GM19035 (cell line): ENCODE results near the gene KIF26B.
"Not testable (repeated sequence)": the region's sequence is repeated elsewhere in the genome, so short reads cannot be mapped to it uniquely, and the experiment has no call there.

Experiments
- ATAC-seq: cut with Tn5 transposase; IDR thresholded peaks from one replicate; pipeline ENCODE4 v1.9.1; 2021; ENCODE audit not compliant: unreplicated experiment

Gene KIF26B

DNA sequence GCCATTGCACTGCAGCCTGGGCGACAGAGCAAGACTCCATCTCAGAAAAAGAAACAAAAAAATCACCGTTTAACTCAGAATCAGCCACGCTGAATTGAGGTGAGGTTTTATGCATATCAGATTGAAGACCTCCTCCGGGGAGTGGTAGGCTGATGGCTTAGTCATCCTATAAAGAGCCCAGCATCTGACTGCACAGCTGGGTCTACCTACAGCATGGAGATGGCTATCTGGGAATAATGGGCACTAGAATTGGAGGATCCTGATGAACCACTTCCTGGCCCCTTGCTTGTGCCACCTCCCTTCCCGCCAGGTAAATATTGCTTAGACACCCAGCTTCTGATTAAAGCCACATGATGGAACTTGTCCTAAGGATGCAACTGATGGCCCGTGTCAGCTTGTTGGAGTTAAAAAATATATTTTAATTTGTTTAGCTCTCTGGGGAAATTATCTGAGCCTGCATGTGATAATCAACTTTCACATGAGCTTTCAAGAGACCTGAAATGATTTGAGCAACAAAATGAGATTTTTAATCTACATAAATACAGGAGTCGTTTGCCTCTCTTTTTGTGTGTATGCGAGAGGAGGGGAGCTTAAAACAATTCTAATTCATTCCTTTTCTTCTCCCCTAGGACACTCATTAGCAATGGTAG is 157.2 kb downstream of the KIF26B start:
- no peak for ATAC-seq

- ATAC-seq = no peak
Measured at GRCh38 chr1:245313576-245313975, 158.8 kb downstream of the KIF26B start.

- ATAC-seq = no peak
Measured at GRCh38 chr1:245316784-245317183, 162.0 kb downstream of the KIF26B start.

GRCh38 chr1:245317217-245317616 is 162.4 kb downstream of the KIF26B start:
- ATAC-seq = no peak

GRCh38 chr1:245319094-245319493 is 164.3 kb downstream of the KIF26B start:
- no peak for ATAC-seq

DNA sequence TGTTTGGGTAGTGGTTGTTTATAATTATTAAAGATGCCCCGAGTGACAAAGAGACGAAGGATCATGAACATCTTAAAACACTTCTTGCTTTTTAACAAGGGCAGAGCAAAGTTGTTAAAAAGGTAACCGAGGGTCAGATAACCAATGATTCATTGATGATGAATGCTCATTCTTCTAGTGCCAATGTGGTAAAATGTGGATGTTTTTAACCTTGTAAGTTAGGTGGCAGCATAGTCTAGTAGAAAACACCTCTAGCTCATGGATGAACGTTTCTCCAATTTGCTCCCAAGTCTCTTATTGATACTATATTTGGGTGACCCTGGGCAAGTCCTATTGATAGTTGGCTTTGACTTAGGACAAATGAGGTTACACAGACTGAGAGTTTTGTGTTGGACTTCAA is 167.9 kb downstream of the KIF26B start:
- no peak for ATAC-seq

GRCh38 chr1:245323765-245324164 is 169.0 kb downstream of the KIF26B start:
- not testable (repeated sequence) for ATAC-seq

DNA sequence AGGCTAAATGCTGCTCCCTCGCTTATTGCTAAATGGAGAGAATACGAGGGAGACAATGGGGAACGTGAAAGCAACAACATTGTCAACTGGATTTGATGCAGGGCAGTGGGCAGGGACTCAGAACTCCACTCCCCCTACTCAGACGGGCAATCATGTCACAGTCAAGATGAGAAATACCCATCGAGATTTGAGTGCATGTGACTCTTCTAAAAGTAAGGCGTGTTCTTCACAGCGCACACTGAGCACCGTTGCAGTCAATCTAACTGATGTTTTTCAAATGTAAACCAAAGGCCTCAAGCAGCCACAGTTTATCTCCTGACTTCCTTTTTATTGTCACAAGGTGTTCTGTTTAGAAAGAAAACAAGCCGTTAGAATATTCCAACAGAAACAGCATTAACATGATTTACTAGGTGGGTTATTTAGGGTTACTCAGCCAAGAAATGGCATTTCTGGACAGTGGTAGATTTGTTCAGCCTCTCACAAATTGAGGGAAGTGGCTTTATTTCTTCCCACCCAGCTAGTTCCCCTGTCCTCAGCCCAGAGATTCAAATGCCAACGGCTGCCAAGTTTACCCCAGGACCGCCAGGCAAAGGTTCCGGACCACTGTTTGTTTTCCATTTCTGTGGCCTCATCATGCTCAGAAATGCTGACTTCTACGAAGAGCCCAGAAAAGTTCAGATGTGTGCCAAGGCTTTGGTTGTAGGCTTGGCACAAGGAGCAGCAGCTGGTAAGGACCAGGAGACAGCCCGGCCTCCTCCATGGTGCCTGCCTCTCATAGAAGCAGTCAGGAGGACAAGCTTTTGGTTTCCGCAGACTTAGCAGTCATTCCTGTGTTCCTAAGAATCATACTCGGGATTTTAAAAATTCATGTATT is 171.4 kb downstream of the KIF26B start:
- no peak for ATAC-seq

GRCh38 chr1:245327360-245327759 is 172.6 kb downstream of the KIF26B start:
- no peak for ATAC-seq

DNA sequence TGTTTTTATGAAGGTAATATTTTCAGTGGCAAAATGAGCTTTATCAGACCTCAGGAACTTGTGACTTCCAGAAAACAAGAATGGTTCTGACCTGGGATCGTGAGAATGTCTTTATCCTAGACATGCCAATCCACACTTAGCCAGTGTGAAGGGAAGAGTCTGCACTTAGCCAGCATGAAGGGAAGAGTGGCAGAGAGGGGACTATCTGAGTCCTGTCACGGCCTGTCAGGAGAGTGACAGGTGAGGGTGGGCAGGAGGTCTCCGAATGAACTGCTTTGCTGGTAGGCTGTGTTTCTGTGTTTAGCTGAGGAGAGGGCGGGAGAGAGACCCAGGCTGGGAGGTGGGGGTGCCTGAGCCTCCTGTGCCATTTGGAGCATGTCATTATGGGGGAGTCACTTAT is 173.1 kb downstream of the KIF26B start:
- ATAC-seq = no peak

DNA sequence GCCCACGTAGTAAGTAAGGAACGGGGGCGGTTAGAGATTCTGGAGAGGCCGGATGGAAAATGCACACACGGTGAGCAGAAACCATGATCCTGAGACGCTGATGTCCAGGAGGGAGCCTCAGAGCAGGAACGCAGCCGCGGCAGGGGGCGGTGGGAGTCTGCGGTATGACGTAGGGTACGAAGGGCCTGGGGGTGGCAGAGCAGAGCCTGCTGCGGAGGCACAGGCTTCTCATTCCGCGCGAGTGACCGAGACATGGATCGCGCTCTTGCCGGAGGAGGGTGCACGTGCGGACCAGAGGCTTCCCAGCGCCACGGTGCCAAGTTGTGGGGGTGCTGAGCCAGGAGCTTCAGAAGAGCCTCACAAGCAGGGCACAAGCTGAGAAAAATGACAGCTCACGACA is 176.2 kb downstream of the KIF26B start:
- ATAC-seq = no peak

GRCh38 chr1:245332085-245332484 is 177.3 kb downstream of the KIF26B start:
- no peak for ATAC-seq

DNA sequence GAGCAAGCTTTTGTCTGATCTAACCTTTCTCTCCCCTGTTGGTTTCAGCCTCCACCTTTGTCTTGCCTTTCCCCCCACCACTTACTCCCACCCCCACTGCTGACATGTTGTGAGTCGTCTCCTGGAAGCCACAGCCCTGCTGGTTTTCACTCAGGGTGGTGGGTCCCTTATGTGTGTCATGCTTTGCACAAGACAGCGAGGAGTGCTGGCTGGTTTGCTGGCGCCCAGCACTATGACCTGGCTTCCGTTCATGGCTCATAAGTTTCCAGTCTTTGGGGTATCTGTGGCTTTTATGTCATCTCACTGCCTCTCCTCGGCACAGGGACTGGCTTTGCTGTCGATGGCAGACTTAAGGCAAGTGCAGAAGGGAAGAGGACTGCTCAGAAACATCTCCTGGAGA is 177.7 kb downstream of the KIF26B start:
- ATAC-seq = no peak

- ATAC-seq = no peak
Measured at GRCh38 chr1:245334235-245334634, 179.4 kb downstream of the KIF26B start.

DNA sequence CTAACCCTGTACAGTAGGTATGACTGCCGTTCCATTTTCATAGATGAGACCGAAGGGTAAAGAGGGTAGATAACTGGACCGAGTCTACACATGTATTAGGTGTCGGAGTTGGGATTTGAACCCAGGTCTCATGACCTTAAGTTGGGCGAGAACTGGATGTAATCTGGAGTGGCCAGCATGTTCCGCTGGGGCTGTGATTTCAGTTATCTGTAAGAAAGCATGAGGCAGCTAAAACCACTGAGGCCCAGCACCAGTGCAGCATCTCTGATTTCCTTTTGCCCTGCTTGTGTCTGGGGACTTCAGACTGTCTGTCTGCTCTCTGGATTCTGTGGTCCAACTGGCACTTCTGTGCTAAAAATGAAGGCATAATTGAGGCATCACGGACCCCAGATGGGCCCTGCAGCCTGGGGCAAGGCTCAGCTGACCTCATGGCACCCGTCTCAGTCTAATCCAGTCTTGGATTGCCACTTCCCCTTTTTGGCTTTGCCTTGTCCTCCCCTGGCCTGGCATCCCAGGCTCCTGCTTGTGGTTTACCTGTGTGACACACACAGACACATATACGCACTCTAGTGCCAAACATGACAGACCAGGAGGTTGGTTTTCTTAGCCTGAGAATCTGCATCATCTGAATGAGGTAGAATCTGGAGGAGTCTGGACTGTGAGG is 180.2 kb downstream of the KIF26B start:
- ATAC-seq = no peak

GRCh38 chr1:245335684-245336083 is 180.9 kb downstream of the KIF26B start:
- not testable (repeated sequence) for ATAC-seq

DNA sequence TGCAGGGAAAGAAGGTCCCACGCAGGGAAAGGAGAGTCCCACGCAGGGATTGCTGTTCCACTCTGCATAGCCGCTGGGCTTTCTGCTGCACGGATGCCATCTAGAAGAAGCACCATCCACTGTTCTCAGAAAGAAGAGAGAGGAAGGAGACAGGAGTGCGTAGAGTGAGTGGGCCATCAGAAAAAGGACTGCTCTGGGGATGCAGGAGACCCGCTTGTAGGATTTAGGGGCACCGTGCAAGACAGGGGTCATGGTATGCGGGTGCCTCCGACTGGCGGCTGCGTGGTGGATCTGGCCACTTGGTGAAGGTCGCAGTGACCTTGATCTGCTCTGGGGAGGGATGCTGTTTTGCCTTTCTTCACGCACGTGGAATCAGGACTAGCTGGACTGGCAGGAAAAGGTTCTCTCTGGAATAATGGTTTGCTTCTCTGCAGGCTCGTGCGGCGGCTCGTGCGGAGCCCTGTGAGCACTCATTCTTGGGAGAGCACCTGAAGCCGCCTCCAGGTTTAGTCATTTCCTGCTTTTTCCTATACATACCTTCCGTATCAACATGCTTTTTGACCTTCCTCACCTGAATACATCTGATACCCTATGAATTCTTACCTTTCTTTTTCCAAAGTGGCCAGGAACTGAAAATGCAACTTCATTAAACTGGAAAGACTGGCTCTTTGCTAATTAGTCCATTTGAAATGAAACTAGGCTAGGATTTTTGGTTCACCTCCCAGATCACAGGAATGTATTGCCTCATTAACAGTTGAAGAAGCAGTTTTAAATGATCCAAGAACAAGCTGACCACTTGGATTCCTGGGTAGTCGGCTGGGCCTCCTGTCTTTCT is 181.6 kb downstream of the KIF26B start:
- ATAC-seq = no peak

- ATAC-seq = not testable (repeated sequence)
Measured at GRCh38 chr1:245336984-245337355, 182.2 kb downstream of the KIF26B start.

- no peak for ATAC-seq
Measured at GRCh38 chr1:245337829-245338484, 183.2 kb downstream of the KIF26B start.

GRCh38 chr1:245338485-245338877 is 183.7 kb downstream of the KIF26B start:
- ATAC-seq = no peak

GRCh38 chr1:245341743-245342142 is 187.0 kb downstream of the KIF26B start:
- no peak for ATAC-seq
